NCI-H2081 (cell line): ENCODE results near the gene BCL6.

Experiments
- DNase-seq, 2 experiments: peaks; one replicate each; lab custom pipeline; 2025; lab: John Stamatoyannopoulos, UW

Gene BCL6

DNA sequence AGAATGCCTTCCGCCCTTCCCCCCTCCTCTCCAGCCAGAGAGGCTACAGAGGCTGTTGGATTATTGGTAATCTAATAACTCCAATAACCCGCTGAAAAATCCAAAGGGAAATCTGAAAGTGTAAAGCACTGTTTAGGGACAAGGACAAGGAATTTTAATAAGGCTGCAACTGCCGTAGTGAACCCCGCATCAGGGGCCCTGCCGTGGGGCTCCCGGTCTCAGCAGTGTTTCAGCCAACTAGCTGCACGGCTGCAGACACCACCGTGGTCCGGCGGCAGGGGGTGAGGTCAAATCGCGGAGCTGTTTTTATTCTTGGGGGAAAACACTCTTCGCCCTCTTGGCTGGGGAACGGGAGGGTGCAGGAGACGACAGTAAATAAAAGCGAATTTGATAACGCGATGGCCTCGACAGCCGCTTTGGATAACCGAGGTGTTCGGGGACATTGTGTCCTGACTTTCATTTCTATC is 6.1 kb downstream of the BCL6 start:
- DNase-seq: no peak

DNA sequence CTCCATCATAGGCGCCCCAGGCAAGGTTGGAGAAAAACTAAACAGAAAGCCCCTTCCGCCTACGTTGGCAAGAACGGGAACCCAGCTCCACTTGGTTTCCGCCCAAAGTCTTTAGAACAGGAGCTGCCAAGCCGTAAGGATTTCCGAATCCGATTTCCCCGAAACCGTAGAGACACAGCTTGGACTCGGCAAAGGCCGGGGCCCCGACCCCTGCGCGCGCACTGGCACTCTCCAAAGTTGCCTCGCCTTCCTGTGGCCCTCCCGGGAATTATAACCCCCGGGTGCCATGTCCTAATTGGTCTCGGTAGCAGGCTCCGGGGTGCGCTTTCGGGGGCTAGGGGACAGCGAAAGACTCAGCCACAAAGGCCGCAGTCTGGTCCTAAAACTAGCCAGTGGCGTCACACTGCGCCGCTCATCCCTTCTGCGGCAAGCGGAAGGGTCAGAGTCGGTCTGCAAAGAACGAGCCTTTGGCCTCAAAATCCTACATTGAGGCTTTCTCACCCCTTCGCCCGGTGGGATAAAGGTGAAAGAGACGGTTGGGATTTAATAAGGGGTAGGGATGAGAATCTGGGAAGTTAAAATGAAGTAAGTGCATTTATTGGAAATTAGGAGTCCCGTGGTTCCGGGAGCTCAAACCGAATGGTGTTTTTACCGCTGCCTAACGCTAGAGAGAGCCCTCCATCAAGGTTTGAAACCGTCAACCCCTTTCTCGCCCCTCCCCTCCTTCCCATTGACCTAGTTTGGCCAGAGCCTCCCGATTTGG is 6.8 kb downstream of the BCL6 start:
- DNase-seq: peak; percentile 89 to 90

DNA sequence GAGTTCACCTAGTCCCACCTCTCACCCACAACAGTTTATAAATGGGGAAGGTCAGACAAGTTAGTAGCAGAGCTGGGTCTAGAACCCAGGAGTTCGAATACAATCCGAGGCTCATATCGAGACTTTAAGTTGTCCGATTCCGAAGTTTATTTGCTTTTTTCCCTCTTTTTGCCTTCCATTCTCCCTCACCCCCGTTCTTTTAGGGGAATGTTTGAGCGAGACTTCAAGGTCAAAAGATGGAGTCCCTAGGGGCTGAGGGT is 7.3 kb downstream of the BCL6 start:
- DNase-seq: no peak

DNA sequence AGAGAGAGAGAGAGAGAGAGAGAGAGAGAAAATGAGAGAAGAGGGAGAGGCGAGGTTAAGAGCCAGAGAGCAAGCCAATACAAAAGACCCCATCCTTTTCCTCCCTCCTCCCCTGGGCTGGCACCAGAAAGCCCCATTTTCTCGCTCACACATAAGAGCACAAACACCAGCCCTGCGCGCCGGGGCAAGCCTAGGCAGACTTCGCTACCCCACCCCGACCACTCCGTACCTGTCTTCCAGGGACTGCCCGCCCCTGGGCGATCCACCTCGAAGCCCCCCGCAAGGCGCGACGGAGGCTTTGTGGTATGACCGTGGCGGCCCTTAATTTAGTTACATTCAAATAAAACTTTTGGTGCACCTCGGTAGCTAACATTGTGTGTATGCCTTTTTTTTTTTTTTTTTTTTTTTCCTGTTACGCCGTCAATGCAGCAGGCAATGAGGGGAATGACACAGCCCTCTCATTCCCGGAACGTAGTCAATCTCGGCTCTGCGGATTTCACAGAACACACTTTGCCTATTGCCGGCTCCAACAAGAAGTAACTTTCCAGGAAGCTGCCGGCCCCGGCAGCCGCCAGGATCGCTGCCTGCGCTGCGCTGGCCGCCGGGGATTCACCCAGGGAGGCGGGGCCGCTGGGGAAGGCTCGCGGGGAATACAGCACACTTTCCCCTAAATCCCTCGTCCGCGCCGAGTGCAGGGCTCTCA is 7.7 kb downstream of the BCL6 start:
- DNase-seq: no peak

DNA sequence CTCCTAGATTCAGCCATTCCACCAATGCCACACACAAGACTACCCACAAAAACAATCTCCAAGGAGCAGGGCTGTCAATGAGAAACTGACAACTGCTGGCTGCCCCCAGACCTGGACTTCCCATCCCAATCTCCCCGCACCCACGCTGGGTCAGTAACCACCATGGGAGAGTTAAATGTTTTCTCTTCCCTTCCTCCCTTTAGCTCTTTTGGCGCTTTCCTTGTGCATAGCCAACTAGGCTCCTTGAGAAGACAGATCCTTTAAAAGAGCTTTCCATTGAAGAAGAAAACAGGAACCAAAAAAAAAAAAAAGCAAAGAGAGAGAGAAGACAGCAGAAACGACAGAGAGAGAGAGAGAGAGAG is 8.3 kb downstream of the BCL6 start:
- no peak for DNase-seq

DNA sequence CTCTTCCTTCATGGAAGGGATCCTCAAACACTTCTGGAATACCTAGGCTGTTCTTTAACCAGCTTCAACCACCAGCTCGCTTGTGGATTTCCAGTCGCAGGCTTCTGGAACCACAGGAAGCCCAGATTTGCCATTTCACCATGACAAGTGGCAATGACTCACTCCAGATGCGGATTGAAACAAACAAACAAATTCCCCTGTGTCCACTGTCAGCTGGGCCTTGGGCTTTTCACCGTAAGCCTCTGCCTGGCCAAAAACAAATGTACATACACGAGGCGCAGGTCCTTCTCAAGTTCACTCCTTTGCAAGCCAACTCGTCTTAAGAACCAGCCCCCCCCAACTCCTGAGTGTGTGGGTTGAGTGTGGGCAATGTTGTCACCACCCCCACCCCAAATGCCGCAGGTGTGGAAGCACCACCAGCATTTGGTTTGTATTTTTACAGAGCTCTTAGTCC is 8.8 kb downstream of the BCL6 start:
- DNase-seq: no peak

DNA sequence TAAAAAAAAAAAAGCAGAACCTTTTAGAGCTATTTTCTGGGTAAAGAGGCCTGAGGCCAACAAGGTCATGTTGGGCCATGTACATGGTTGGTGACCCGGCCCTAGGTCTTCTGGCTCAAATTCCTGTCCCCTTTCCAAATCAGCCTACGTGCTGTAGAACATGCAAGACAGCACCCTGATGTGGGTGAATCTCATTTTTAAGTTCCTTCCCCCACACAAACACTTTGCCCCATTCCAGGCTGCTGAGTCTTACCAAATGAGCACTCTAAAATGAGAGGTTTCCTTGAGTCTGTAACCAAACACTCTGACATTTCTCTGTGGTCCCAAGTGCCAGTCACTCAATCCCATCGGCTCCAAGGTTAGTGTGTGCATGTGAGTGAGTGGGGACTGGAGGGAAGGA is 9.4 kb downstream of the BCL6 start:
- no peak for DNase-seq

GRCh38 chr3:187735383-187735782 is 9.9 kb downstream of the BCL6 start:
- DNase-seq: no peak

DNA sequence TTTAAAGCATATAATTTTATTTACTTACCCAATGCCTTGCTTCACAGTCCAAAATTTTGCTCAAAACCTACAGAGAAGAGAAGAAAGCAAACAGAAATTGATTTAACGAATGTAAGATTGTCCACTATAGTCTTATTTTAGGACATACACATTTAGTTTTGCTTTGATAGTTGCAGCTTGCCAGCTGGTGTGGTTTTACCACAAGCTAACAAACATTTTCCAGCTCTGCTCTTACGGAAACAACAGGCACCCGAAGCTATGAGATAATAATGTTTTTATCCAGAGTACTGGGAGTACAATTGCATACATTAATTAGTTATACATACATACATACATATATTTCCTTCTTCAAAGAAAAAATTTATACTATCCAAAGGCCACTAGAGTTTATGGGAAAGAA is 10.4 kb downstream of the BCL6 start:
- no peak for DNase-seq

DNA sequence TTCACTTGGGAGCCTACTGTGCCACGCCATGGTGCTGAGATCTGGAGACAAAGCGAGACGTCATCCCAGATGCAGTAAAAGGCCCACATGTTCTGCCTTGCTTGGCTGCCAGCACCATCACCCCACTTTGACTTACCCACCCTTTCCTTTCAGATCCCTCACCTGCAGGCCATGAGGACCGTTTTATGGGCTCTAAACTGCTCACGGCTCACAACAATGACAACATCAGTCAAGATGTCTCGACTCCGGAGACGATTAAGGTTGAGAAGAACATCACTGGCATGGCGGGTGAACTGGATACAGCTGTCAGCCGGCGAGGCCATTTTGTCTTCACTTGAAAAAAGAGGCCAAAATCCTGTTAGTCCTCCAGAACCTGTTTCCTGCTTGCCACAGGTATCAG is 11.9 kb downstream of the BCL6 start:
- DNase-seq: no peak

DNA sequence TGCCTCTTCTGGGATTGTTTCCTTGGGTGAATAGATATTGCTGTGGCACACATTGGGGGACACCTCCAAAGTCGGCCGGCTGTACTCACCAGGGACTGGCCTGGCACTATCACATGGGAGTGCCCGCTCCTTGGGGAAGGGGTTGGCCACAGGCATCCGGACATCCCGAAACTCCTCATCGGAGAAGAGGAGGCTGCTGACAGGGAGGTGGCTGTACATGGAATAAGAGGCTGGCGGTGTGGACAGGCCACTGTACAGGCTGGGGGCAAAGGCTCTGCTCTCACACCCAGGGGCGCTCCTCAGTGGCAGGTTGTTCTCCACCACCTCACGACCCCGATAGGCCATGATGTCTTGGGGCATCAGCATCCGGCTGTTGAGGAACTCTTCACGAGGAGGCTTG is 15.7 kb downstream of the BCL6 start:
- no peak for DNase-seq

- no peak for DNase-seq
These were observed 16.2 kb downstream of the BCL6 start for GRCh38 chr3:187728940-187729583.

GRCh38 chr3:187728248-187728647 is 17.0 kb downstream of the BCL6 start:
- no peak for DNase-seq

GRCh38 chr3:187726564-187726963 is 18.7 kb downstream of the BCL6 start:
- DNase-seq: no peak

- no peak for DNase-seq
These were observed 19.5 kb downstream of the BCL6 start for GRCh38 chr3:187725653-187726370.

- no peak for DNase-seq
These were observed 20.0 kb downstream of the BCL6 start for GRCh38 chr3:187725224-187725623.

GRCh38 chr3:187722206-187722612 is 23.1 kb downstream of the BCL6 start:
- peak in 1 of 2 experiments; percentile 8 for DNase-seq

- no peak for DNase-seq
These were observed 24.2 kb downstream of the BCL6 start for GRCh38 chr3:187721055-187721454.

DNA sequence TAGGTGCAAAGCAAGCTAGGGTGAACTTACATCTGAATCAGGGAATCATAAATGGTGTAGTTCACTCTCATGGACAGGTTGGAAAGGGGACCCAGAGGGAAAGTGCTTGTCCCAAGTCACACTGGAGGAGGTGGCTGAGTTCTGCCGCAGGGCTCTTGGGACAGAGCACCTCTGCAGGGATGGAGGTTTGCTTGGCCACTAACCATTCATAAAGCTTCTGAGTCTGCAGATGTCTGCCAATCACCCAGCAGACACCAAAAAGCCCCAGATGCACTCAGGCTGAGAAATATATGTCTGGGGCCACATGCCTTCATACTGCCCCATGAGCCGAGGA is 25.0 kb downstream of the BCL6 start:
- DNase-seq: no peak

DNA sequence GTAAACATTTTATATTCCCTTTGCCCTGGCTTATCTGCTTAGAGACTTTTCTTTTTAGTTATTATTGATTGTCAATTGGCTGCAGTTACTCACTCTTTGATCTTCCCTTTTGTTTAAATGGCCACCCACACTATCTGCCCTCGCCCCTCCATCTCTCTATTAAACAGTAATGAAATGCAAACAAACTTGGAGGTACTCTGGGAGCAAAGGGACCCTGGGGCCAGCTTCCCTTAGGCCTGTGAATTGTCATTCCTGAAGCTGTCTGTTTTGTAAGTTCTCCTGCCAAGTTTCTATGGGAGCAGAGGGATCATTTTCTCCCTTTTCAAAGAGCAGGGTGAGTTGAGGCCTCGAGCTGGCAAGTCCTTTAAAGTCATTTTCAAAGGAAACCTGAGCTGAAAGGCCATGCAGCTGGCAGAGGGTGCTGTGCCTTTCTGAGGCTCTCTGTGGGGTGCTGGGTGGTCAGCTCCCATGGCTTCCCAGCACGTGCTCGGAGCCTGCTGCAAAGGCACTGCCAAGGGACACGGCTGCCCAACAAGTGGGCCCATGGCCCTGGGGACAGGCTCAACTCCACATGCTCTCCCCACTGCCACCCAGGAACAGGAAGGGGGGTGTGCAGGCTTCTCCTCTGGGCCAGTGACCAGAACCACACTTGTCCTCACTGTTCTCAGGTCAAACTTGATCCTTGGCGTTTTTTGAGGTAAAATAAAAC is 25.5 kb downstream of the BCL6 start:
- DNase-seq: peak; percentile 56 to 72

DNA sequence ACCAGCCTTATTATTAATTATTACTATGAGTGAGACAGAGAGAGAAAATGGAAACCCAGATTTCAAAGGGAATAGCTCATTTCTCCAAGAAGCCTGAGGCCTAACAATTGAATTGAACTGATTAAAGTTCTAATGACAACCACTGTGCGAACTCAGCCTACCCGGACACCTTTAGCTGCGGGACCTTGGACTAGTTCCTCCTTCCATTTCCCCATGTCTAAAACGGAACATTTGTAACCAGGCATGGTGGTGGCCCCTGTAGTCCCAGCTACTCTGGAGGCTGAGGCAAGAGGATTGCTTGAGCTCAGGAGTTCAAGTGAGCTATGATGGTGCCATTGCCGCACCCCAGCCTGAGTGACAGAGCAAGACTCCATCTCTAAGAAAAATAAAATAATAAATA is 26.5 kb downstream of the BCL6 start:
- DNase-seq: no peak

GRCh38 chr3:187717572-187717971 is 27.7 kb downstream of the BCL6 start:
- no peak for DNase-seq
